Cerebellar nuclear complex (tissue), 1 donor: Measurements from ENCODE around the gene ACER2.
"Not testable (repeated sequence)": the region's sequence is repeated elsewhere in the genome, so short reads cannot be mapped to it uniquely, and the experiment has no call there.

Experiments used
- DNase-seq, 2 experiments: peaks; one replicate each; lab custom pipeline; 2025; lab: John Stamatoyannopoulos, UW

ACER2 gene

GRCh38 chr9:19409401-19410194 is 789 bp downstream of the ACER2 start:
- no peak for DNase-seq

GRCh38 chr9:19410195-19410503 is 1.3 kb downstream of the ACER2 start:
- no peak for DNase-seq

- DNase-seq: no peak
These were observed 1.8 kb downstream of the ACER2 start for GRCh38 chr9:19410594-19410993.

- DNase-seq: no peak
These were observed 2.5 kb downstream of the ACER2 start for GRCh38 chr9:19411316-19411715.

DNA sequence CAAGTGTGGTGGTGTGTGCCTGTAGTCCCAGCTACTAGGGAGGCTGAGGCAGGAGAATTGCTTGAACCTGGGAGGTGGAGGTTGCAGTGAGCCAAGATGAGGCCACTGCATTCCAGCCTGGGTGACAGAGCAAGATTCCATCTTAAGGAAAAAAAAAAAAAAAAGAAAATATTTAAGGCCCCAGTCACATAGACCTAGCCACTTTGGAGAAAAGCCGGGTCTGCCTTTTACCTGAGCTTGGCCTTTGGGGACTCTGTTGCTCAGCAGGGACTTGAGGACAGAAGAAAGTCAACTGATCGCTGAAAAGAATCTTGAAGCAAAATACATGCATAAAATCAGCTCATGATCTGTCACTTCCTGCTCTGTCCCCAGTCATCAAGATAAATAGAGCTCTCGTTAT is 4.6 kb downstream of the ACER2 start:
- DNase-seq: not testable (repeated sequence)

- no peak for DNase-seq
These were observed 7.3 kb downstream of the ACER2 start for GRCh38 chr9:19416143-19416542.

DNA sequence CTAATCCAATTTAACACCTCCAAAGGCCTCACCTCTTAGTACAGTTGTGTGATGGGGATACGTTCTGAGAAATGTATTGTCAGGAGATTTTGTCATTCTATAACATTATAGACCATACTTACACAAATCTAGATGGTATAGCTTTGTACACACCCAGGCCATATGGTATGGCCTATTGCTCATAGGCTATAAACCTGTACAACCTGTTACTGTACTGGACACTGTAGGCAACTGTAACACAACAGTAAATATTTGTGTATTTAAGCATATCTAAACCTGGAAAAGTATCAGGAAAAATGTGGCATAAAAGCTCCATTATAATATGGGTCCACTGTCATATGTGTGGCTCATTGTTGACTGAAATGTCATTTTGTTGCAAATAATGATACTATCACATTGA is 12.1 kb downstream of the ACER2 start:
- no peak for DNase-seq

DNA sequence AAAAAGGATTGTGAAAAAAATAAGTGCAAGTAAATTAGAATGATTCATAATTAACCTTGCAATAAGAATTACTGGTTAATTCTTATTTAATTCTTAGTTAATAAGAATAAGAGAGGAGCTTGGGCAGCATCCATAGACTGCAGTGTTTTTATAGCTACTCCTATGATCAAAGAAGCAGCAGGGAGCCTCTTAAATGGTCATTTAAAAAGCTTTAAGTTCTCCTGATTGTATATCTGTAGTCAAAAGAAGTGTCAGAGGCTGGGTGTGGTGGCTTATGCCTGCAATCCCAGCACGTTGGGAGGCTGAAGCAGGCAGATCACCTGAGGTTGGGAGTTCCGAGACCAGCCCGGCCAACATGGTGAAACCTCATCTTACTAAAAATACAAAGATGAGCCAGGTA is 14.4 kb downstream of the ACER2 start:
- no peak for DNase-seq

DNA sequence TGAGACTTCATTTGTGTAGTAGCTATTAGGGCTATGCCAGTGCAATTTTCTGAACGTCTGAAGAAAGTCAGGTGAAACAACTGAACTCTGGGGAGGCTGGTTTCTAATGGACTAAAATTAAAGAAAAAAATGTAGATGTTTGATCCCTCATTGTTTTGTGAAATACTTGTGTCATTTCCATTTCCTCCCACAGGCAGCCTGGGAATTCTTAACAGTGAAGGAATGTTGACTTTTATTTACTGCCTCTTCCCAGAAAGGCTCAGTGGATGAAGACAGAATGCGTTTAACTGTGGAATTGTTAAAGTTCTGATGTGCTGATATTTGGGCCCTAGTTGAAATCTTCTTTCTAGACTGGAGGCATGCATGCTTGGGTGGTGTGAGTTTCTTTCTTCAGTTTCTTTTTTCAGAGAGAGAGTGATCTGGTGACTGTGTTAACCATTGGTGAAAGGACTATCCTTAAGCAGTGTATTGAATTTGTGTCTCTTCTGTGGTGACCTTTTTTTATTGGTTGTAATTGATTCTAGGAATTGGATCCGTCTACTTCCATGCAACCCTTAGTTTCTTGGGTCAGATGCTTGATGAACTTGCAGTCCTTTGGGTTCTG is 15.5 kb downstream of the ACER2 start:
- DNase-seq: no peak

DNA sequence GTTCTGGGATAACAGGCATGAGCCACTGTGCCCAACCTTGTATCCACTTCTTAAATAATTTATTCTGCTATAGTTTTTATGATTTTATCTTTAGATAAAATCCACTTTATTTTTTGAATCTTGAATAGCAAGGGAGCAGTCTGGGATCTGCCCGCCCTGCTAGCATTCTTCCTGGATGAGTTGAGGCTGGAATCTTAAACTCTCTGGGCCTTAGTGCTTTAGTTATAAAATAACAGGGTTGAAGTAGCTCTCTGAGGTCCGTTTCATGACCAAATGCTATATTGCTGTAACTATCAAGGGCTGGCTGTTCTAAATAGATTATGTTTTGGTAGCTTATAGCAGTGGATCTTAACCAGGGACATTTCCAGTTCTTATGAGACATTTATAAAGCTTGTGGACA is 20.8 kb downstream of the ACER2 start:
- no peak for DNase-seq

DNA sequence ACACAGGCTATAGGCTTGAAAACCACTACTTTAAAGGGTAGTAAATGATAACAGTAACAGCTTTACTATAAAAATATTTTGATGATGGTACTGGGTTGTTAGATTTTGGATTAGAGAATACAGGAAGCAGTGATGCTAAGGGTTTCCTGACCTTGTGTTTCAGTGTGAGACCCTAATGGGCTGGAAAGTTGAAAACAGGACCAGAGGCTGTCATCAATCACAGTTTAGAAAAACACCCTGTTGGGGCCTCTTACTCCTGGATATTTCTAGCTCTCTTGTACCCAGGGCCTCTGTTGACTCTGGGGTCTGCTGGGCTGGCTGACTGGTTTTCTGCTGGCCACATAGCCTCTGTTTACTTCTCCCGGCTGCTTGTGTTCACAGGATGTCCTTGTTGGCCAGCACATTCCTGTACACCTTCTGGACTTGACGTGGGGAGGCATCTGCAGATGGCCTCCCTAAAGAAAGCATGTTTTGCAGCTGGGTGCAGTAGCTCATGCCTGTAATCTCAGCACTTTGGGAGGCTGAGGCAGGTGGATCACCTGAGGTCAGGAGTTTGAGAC is 21.5 kb downstream of the ACER2 start:
- no peak for DNase-seq

DNA sequence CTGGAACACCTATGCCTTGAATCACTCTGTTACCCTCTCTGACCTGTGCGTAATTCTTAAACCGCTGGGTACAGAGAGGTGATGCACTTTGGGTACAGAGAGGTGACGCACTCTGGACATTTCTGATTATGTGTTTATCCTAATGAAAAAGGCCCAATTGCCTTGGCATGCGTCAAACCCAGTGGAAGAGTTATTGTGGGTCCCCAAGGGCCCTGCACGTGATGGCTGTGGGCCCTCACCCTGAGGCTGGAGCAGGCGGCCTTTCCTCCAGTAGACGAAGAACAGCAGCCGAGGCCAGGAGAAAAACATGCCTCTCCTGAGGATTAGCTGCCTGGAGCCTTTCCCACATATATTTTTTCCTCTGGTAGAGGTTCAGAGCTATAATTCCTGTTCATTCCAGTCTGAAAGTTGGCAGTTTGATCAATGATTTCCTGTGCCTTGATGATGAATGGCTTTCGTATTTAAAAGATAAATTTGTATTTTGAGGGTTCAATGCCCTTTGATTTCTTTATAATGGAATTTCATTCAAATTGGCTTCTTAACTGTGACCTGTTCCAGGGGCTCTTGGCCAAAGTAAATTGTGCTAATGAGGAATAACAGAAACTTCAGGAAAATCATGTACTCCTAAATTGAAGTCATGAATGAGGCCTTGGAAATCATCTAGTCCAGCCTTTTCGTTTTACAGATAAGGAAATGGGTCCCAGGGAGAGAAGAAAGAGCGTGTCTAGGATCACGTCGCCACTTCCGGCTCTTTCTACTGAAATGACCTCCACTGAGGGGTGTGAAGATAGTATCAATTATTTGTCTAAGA is 22.8 kb downstream of the ACER2 start:
- DNase-seq: no peak

DNA sequence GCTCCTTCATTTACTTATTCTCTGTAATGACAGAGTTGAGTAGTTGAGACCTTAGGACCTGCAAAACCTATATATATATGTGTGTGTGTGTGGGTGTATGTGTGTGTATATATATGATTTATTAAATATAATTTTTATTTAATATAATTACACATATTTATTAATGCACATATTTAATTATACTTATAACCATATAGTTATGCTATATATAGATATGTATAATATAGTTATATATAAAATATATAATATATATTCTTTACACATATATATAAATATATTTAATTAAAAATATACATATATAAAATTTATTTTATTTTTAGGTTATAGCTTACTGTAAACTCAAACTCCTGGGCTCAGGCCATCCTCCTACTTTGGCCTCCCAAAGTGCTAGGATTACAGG is 23.7 kb downstream of the ACER2 start:
- DNase-seq: no peak

- not testable (repeated sequence) for DNase-seq
These were observed 24.9 kb downstream of the ACER2 start for GRCh38 chr9:19433729-19434128.

GRCh38 chr9:19440376-19440775 is 31.6 kb downstream of the ACER2 start:
- DNase-seq: no peak

DNA sequence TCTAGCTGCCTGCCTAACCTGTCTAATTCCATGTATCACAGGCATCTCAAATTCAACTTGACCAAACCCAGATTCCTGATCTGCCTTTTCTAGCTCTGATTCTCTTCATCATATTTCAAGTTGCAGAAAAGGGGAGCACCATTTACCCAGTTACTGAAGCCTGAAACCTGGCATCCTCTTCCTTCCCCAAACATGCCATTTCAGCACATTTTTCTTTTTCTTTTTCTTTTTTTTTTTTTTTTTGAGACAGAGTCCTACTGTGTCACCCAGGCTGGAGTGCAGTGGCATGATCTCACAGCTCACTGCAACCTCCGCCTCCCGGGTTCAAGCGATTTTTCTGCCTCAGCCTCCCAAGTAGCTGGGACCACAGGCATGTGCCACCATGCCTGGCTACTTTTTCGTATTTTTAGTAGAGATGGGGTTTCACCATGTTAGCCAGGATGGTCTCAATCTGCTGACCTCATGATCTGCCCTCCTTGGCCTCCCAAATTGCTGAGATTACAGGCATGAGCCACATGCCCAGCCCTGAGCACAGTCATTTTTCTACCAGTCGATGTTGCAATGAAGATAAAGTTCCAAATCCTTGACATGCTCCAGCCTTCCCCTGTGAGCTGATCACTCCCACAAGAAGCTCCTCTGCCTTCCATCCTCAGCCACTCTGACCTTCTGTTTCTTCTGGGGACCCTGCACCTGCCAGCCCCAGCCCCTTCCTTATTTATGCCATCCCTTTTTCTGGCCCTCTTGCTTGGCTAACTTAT is 32.2 kb downstream of the ACER2 start:
- DNase-seq: no peak

DNA sequence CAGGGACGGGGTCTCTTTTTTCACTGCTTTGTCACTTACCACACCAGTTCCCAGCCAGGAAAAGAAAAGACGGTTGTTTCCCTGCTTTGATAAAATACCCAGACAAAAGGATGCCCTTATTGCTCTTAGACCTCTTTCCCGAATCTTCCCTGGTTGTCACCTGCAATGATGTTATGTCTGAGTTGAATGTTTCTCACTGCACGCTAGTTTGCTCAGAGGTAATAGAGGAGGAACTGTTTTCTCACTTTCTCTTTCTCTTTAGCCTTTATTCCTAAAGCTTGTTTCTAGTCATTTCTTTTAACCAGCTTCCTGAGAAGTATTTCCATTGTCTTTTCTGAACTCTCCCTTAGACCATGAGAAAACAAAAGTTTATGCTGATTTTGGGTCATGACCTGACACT is 32.9 kb downstream of the ACER2 start:
- DNase-seq: no peak

GRCh38 chr9:19442240-19442639 is 33.4 kb downstream of the ACER2 start:
- DNase-seq: no peak

DNA sequence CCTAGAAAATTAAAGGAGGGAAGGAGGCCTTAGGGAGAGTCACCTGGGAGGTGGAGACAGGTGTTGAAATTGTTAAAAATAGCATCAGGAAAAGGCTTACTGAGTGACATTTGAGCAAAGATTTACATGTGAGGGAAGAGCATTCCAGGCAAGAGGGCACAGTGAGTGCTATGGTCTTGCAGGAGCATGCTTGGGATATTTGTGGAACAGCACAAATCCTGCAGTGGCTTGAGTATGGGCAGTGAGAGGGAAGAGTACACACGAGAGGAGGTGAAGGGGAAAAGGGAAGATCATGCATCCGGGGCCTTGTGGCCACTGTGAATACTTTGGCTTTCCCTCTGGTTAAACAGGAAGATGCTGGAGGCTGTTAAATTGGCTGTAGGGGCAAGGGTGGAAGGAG is 36.6 kb downstream of the ACER2 start:
- DNase-seq: no peak

DNA sequence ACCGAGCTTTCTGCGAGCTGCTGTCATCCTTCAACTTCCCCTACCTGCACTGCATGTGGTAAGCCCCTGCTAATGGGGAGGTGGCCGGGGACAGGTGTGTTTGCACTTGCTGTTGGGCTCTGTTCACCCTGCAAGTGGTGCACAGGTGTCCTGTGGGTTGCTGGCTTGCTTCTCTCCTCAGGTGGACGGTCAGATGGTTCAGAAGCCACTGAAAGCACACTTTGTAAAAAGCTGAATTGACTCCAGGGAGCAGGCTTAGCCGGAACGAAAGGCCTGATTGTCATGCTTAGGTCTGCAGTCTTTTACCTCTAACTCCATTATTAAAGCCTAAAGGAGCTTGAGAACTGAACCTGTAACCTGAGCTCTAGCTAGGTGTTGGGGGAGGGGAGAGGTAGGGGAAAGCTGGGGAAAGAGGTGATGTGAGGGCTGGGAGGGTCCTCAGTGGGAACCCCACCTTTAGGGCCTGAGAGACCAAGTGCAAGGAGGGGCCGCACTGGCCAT is 37.6 kb downstream of the ACER2 start:
- DNase-seq: no peak

GRCh38 chr9:19451240-19452087 is 42.7 kb downstream of the ACER2 start:
- no peak for DNase-seq
